CD4-positive, alpha-beta T cell treated with Interleukin-15 for 1 hour (primary cell): ENCODE results near the gene MBP.
A peak's percentile ranks its signal among the peaks of the same experiment; 100 is the strongest.
"Not testable (repeated sequence)": the region's sequence is repeated elsewhere in the genome, so short reads cannot be mapped to it uniquely, and the experiment has no call there.

Experiments
- DNase-seq: peaks from one replicate; pipeline ENCODE4 v3.0.0-alpha.2; 2020

The MBP gene

GRCh38 chr18:76997951-76998808 lies 134.4 kb downstream of the MBP start:
- DNase-seq = no peak

- DNase-seq = no peak
Observed at GRCh38 chr18:76996429-76996828, 136.2 kb downstream of the MBP start.

GRCh38 chr18:76995896-76996295 lies 136.7 kb downstream of the MBP start:
- DNase-seq = no peak

GRCh38 chr18:76994086-76994654 lies 138.4 kb downstream of the MBP start:
- DNase-seq = no peak

- no peak for DNase-seq
Observed at GRCh38 chr18:76993573-76993972, 139.0 kb downstream of the MBP start.

GRCh38 chr18:76993085-76993382 lies 139.5 kb downstream of the MBP start:
- DNase-seq = no peak

GRCh38 chr18:76992226-76993084 lies 140.1 kb downstream of the MBP start:
- no peak for DNase-seq

GRCh38 chr18:76991021-76991688 lies 141.4 kb downstream of the MBP start:
- DNase-seq = no peak

GRCh38 chr18:76990343-76991020 lies 142.1 kb downstream of the MBP start:
- DNase-seq = not testable (repeated sequence)

- DNase-seq = no peak
Observed at GRCh38 chr18:76989647-76990190, 142.9 kb downstream of the MBP start.

- DNase-seq = no peak
Observed at GRCh38 chr18:76988827-76989646, 143.5 kb downstream of the MBP start.

GRCh38 chr18:76988031-76988826 lies 144.4 kb downstream of the MBP start:
- DNase-seq = no peak

- DNase-seq = no peak
Observed at GRCh38 chr18:76986406-76986805, 146.2 kb downstream of the MBP start.

GRCh38 chr18:76985951-76986236 lies 146.7 kb downstream of the MBP start:
- no peak for DNase-seq

- DNase-seq = no peak
Observed at GRCh38 chr18:76985156-76985950, 147.2 kb downstream of the MBP start.

- no peak for DNase-seq
Observed at GRCh38 chr18:76984193-76985155, 148.1 kb downstream of the MBP start.

- DNase-seq = no peak
Observed at GRCh38 chr18:76983613-76984051, 149.0 kb downstream of the MBP start.

- peak; percentile 83 for DNase-seq
Observed at GRCh38 chr18:76982841-76983583, 149.6 kb downstream of the MBP start.
